ENCODE results near the gene COL17A1.

COL17A1 gene

GRCh38 chr10:104121485-104122224 lies 36.0 kb upstream of the COL17A1 start, which contains the start of gene SFR1:
Gene SFR1 (plus strand): TSS chr10:104122171. CDS start chr10:104122184, 13 bp downstream.
- peak; percentile 98 for DNase-seq (ENCODE audit: low read depth)
- peak within 1 kb of the TSS; percentile 91 for H3K4me3 ChIP-seq (ENCODE audit: low read length)
- peak; percentile 54 for TF ChIP-seq CTCF (conservative IDR thresholded peaks at IDR 0.05; ENCODE audit: low read length)

- DNase-seq (ENCODE audit: low read depth): peak; percentile 97
- peak overlapping the region; percentile 87 for H3K4me3 ChIP-seq (ENCODE audit: low read length)
- TF ChIP-seq CTCF (conservative IDR thresholded peaks at IDR 0.05; ENCODE audit: low read length): no peak
Measured at GRCh38 chr10:104120903-104121484, 35.3 kb upstream of the COL17A1 start.

- peak overlapping the region; percentile 87 for H3K4me3 ChIP-seq (ENCODE audit: low read length)
- no peak for TF ChIP-seq CTCF (conservative IDR thresholded peaks at IDR 0.05; ENCODE audit: low read length)
- DNase-seq (ENCODE audit: low read depth): no peak
Measured at GRCh38 chr10:104120512-104120902, 34.8 kb upstream of the COL17A1 start.

- no peak for TF ChIP-seq CTCF (conservative IDR thresholded peaks at IDR 0.05; ENCODE audit: low read length)
Measured at GRCh38 chr10:104119996-104120395, 34.3 kb upstream of the COL17A1 start.

GRCh38 chr10:104117839-104118323 lies 32.2 kb upstream of the COL17A1 start:
- DNase-seq (ENCODE audit: low read depth): no peak
- no peak overlapping the region for H3K4me3 ChIP-seq (ENCODE audit: low read length)
- TF ChIP-seq CTCF (conservative IDR thresholded peaks at IDR 0.05; ENCODE audit: low read length): no peak

More at GRCh38 chr10:104119996-104120395, 34.3 kb upstream of the COL17A1 start:
- no peak for DNase-seq (ENCODE audit: low read depth)
- no peak overlapping the region for H3K4me3 ChIP-seq (ENCODE audit: low read length)

- no peak for DNase-seq (ENCODE audit: low read depth)
Measured at GRCh38 chr10:104113376-104113956, 27.8 kb upstream of the COL17A1 start.

More at GRCh38 chr10:104113376-104113956, 27.8 kb upstream of the COL17A1 start:
- no peak for TF ChIP-seq CTCF (conservative IDR thresholded peaks at IDR 0.05; ENCODE audit: low read length)
- no peak overlapping the region for H3K4me3 ChIP-seq (ENCODE audit: low read length)
